ENCODE results near the gene DTNBP1. TPM values are rescaled to one million over a fixed set of nuclear protein-coding genes. Genes with fewer than 3 reads are reported as not detected.

The DTNBP1 gene
- total RNA-seq, 1 donor from 2014 or later = 5.6 TPM

- TF ChIP-seq, protein P1, sequence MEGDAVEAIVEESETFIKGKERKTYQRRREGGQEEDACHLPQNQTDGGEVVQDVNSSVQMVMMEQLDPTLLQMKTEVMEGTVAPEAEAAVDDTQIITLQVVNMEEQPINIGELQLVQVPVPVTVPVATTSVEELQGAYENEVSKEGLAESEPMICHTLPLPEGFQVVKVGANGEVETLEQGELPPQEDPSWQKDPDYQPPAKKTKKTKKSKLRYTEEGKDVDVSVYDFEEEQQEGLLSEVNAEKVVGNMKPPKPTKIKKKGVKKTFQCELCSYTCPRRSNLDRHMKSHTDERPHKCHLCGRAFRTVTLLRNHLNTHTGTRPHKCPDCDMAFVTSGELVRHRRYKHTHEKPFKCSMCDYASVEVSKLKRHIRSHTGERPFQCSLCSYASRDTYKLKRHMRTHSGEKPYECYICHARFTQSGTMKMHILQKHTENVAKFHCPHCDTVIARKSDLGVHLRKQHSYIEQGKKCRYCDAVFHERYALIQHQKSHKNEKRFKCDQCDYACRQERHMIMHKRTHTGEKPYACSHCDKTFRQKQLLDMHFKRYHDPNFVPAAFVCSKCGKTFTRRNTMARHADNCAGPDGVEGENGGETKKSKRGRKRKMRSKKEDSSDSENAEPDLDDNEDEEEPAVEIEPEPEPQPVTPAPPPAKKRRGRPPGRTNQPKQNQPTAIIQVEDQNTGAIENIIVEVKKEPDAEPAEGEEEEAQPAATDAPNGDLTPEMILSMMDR (IDR thresholded peaks at IDR 0.05) = no peak
- Histone ChIP-seq H3K27me3 (no peaks in the 10 kb centered on the region), H3K27ac (no peak overlapping the region), H3K4me3 (no peak overlapping the region), H3K4me1 (no peaks in the 10 kb centered on the region), H3K9me3 (no peaks in the 10 kb centered on the region), H3K36me3 (peaks cover 6 to 8% of the 10 kb centered on the region in 2 donors)
- DNase-seq (ENCODE audit: low spot score in 2 of 2) = no peak
- intact Hi-C loops (cut with DNase I) = no loop called here
Measured at GRCh38 chr6:15604843-15605242, 58.0 kb downstream of the DTNBP1 start.

- no peak for DNase-seq (ENCODE audit: low spot score in 2 of 2)
- Histone ChIP-seq H3K27ac (no peak overlapping the region), H3K27me3 (no peaks in the 10 kb centered on the region), H3K36me3 (no peaks in the 10 kb centered on the region), H3K9me3 (no peaks in the 10 kb centered on the region), H3K4me3 (no peak overlapping the region), H3K4me1 (no peaks in the 10 kb centered on the region)
- TF ChIP-seq, protein P1 (IDR thresholded peaks at IDR 0.05) = no peak
- intact Hi-C loops (cut with DNase I) = no loop called here
Measured at GRCh38 chr6:15602154-15602553, 60.7 kb downstream of the DTNBP1 start.

DNA sequence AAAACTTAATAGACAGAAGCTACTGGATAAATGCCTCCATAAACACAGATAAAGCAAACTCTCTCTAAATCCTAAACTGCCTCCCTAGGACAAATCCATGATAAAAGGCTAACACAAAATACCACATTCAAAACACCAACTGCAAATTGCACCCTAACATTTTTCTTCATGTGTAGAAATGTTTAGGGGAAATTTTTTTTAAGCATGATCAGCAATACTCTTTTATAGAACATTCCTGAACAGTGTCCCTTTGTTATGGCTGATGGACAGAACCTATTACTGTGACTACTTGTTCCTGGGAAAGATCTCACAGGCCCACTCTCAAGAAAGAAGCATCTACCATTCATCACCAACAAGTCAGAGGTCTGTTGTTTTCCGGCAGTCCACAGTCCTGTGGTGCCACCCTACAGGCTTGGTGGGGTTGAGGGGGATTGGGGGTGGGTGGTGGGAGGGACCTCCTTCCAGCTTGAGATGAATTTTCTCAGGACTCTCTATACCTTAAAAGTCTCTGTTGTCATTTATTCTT lies 64.5 kb downstream of the DTNBP1 start:
- no peak for DNase-seq (ENCODE audit: low spot score in 2 of 2)
- Histone ChIP-seq H3K4me1 (peaks cover 5 to 14% of the 10 kb centered on the region in 2 donors), H3K9me3 (no peaks in the 10 kb centered on the region), H3K4me3 (no peak overlapping the region), H3K36me3 (no peaks in the 10 kb centered on the region), H3K27ac (no peak overlapping the region), H3K27me3 (no peaks in the 10 kb centered on the region)
- TF ChIP-seq, protein P1 (IDR thresholded peaks at IDR 0.05) = no peak
- intact Hi-C loops (cut with DNase I) = no loop called here

- H3K9me3 ChIP-seq = no peaks in the 10 kb centered on the region
- H3K4me3 ChIP-seq = peak overlapping the region in 1 of 2 donors; percentile 40
- peaks cover 5 to 14% of the 10 kb centered on the region in 2 donors for H3K4me1 ChIP-seq
- H3K36me3 ChIP-seq = no peaks in the 10 kb centered on the region
- intact Hi-C loops (cut with DNase I) = no loop called here
- peak overlapping the region; percentile 76 to 79 for H3K27ac ChIP-seq
- TF ChIP-seq, protein P1 (IDR thresholded peaks at IDR 0.05) = no peak
- H3K27me3 ChIP-seq = no peaks in the 10 kb centered on the region
- DNase-seq (ENCODE audit: low spot score in 2 of 2) = no peak
Measured at GRCh38 chr6:15596186-15596896, 66.5 kb downstream of the DTNBP1 start.

GRCh38 chr6:15595461-15596173 lies 67.2 kb downstream of the DTNBP1 start:
- peak overlapping the region in 1 of 2 donors; percentile 40 for H3K4me3 ChIP-seq
- peak in 1 of 2 donors; percentile 66 for DNase-seq (ENCODE audit: low spot score in 2 of 2)
- peak overlapping the region; percentile 76 to 79 for H3K27ac ChIP-seq
- no peaks in the 10 kb centered on the region for H3K27me3 ChIP-seq
- intact Hi-C loops (cut with DNase I) = no loop called here
- TF ChIP-seq, protein P1 (IDR thresholded peaks at IDR 0.05) = no peak
- H3K9me3 ChIP-seq = no peaks in the 10 kb centered on the region
- H3K4me1 ChIP-seq = peaks cover 5 to 14% of the 10 kb centered on the region in 2 donors
- no peaks in the 10 kb centered on the region for H3K36me3 ChIP-seq

Measured in ascending aorta (tissue), 2 donors.